Putamen (tissue), 1 donor: Measurements from ENCODE around the gene TCF21.
"Not testable (repeated sequence)": the region's sequence is repeated elsewhere in the genome, so short reads cannot be mapped to it uniquely, and the experiment has no call there.

Experiments used
- DNase-seq: peaks from one replicate; pipeline ENCODE4 v3.0.0-alpha.2; 2016; ENCODE audit warnings: low spot score

Gene TCF21

DNA sequence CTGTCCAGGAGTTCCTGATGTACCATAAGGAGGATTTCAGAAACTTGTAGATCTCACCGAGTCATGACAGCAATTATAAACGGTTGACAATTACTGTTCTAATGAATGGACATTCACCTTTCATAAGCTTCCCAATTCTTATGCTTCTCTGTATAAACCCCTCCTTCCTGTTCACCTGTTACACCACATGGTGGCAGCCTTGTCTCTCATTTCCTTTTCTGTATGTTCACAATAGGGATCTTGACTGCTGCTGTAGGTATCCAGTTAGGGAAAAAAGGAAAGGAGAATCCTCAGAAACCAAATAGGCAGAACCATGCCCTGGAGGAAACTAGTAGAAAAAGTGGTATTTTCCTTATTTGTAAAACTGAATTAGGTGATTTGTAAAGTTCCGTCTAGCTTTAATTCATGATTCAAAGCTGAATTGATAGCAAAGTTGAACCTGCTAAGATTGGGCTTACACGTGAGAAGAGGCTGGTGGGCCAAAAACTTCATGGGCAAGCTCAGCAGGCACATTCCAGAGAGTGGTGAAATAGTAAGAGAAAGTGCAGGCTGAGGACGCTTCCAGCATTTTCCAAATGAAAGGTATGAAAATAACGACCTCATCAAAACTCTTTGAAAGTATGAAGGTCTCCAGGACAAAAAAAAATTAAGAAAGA is 35.2 kb downstream of the TCF21 start:
- peak; percentile 75 for DNase-seq

- not testable (repeated sequence) for DNase-seq
These were observed 42.3 kb downstream of the TCF21 start for GRCh38 chr6:133931221-133931620.

DNA sequence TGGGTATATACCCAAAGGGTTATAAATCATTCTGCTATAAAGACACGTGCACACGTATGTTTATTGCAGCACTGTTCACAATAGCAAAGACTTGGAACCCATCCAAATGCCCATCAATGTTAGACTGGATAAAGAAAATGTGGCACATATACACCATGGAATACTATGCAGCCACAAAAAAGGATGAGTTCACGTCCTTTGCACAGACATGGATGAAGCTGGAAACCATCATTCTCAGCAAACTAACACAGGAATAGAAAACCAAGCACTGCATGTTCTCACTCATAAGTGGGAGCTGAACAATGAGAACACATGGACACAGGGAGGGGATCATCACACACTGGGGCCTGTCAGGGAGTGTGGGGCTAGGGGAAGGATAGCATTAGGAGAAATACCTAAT is 47.4 kb downstream of the TCF21 start:
- not testable (repeated sequence) for DNase-seq

GRCh38 chr6:133937909-133938308 is 49.0 kb downstream of the TCF21 start:
- no peak for DNase-seq

DNA sequence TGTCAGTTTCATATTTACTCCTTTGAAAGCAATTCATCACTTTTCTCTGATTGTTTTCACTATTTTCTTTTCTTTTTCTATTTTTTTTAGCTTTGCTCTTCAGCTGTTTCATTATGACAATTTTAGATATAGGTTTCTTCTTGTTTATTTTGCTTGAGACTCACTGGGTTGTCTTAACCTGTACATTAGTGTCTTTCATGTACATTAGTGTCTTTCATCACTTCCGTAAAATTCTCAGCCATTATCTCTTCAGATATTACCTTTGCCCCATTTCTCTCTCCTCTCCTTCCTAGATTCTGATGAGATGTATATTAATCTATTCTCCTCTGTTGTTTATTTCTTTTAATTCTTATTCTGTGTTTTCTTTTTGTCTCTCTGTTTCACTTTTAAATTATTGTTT is 49.6 kb downstream of the TCF21 start:
- DNase-seq: no peak

DNA sequence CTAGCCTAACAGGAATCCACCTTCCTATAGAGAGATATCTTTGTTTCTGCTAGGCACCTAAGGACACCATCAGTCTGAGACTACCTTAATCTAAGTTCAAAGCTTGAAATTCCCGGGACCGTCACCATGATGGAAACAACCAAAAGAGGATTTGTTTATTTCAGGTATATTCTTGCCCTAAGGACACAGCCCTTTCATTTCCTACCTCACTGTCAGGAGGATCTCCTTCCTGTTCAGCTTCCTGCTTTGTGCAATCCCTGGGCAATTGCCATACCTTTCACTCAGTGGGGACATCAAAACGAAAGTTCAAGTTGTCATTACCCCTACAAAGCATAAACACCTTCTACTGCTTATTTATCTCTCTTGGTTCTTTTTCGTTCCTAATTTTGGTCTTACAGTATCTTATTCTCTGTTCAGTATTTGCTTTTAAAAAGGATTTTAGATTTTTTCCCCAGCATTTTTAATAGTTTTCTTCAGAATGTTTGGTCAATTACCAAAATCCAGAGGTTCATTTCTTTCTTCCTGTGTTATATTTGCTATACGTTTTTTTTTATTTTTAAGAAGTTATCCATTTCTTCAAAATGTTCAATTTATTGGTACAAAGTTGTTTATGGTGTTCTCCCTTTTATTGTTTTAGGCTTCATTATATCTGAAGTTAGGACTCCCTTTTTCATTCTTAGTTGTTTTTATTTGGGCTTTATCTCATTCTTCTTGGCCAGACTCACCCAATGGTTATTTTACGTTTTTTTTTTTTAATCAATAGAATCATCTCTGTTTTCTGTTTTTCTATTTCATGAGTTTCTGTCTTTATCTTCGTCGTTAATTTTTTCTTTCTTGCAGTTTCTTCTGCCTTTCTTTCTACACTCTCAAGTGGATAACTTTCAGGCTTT is 51.1 kb downstream of the TCF21 start:
- no peak for DNase-seq
